Measurements from ENCODE around the gene HAPLN3. TPM values are rescaled to one million over a fixed set of nuclear protein-coding genes. Genes with fewer than 3 reads are reported as not detected.

Gene HAPLN3
- total and polyA plus RNA-seq, 2 of the 4 experiments (the other 2 are of a cell fraction) = 5.9 to 28.6 TPM

GRCh38 chr15:88906551-88906950 is 11.2 kb upstream of the HAPLN3 start:
- H2BK20ac ChIP-seq (ENCODE audit: low read depth, low read length) = no peak overlapping the region
- ChIA-PET POLR2A (ENCODE audit: unreplicated experiment) (interaction anchor here (0.6 kb wide), 1 partner anchor 75 kb away, joined by 4 read pairs; no protein-coding TSS in a partner anchor), CTCF (interaction anchor here (2.4 kb wide), 1 partner anchor 96 kb away, joined by 37 read pairs; no protein-coding TSS in a partner anchor)
- H2BK5ac ChIP-seq (ENCODE audit: low read depth, low read length, poor library complexity, severe bottlenecking) = no peak overlapping the region
- BruUV-seq (replicated peaks) = no TSS peak
- no peak overlapping the region for H2BK15ac ChIP-seq (ENCODE audit: low read depth, low read length)
- TF ChIP-seq FOS (IDR thresholded peaks at IDR 0.05; ENCODE audit: low read depth, low read length) (no peak), USF2 (IDR thresholded peaks at IDR 0.05; ENCODE audit: low read depth, low read length) (no peak), MAZ (IDR thresholded peaks at IDR 0.05; ENCODE audit: borderline replicate concordance, low read depth, low read length) (no peak), CHD1 (IDR thresholded peaks at IDR 0.05; ENCODE audit: low read depth, low read length) (no peak), POLR2A (IDR thresholded peaks at IDR 0.05; ENCODE audit: low read depth, low read length) (no peak), MXI1 (IDR thresholded peaks at IDR 0.05; ENCODE audit: borderline replicate concordance, low read depth, low read length) (no peak), CEBPB (IDR thresholded peaks at IDR 0.05; ENCODE audit: low read depth, low read length) (no peak), RCOR1 (IDR thresholded peaks at IDR 0.05; ENCODE audit: insufficient replicate concordance, low read length) (no peak), CTCF (conservative IDR thresholded peaks at IDR 0.05; ENCODE audit: low read depth, low read length) (no peak), BHLHE40 (IDR thresholded peaks at IDR 0.05; ENCODE audit: low read depth, low read length) (no peak), ELK1 (IDR thresholded peaks at IDR 0.05; ENCODE audit: borderline replicate concordance, low read depth, low read length) (no peak), RAD21 (IDR thresholded peaks at IDR 0.05; ENCODE audit: low read length) (no peak), NFE2L2 (IDR thresholded peaks at IDR 0.05; ENCODE audit: low read depth, low read length) (no peak), SMC3 (IDR thresholded peaks at IDR 0.05; ENCODE audit: low read depth, low read length) (no peak), RFX5 (IDR thresholded peaks at IDR 0.05; ENCODE audit: low read depth, low read length) (no peak), MAFK (IDR thresholded peaks at IDR 0.05; ENCODE audit: low read depth, low read length) (no peak)
- H3K23ac ChIP-seq (ENCODE audit: low read depth, low read length) = no peak overlapping the region
- in situ Hi-C loops (cut with MboI; ENCODE audit: low sequenced_read_pairs) (loop anchor here (5.0 kb wide), 1 partner anchor 111 kb away; no protein-coding TSS in a partner anchor), dilution Hi-C loops (cut with HindIII; ENCODE audit: low sequenced_read_pairs, unreplicated experiment) (loop anchor here (25.0 kb wide), 1 partner anchor 106 kb away; no protein-coding TSS in a partner anchor), intact Hi-C loops (cut with micrococcal nuclease) (loop anchor here (10.0 kb wide), 1 partner anchor 398 kb away; no protein-coding TSS in a partner anchor)
- no peak overlapping the region for H3K27ac ChIP-seq (ENCODE audit: insufficient read depth, low read length)
- no peak overlapping the region for H3K4me3 ChIP-seq (ENCODE audit: insufficient read depth, low read depth, low read length)
- H4K8ac ChIP-seq (ENCODE audit: low read depth in 2 of 2, low read length in 2 of 2) = no peak overlapping the region
- no peak overlapping the region for H4K91ac ChIP-seq (ENCODE audit: insufficient read depth, low read depth, low read length)
- H4K20me1 ChIP-seq (ENCODE audit: insufficient read depth, low read length) = peaks cover 87% of the 10 kb centered on the region
- no peak overlapping the region for H2AK9ac ChIP-seq (replicated peaks; ENCODE audit: low read depth, low read length, poor library complexity)
- no CpG with 5 or more reads among the region's 7 CpGs for WGBS, 2 experiments (ENCODE audit: extremely low coverage in 2 of 2, insufficient read length in 1 of 2)
- H2AFZ ChIP-seq (replicated peaks; ENCODE audit: low read length, poor library complexity) = no peak overlapping the region
- H3K4me2 ChIP-seq (ENCODE audit: low read depth, low read length) = no peak overlapping the region
- no peak overlapping the region; the same call in 1 of the 2 replicates for H2AK5ac ChIP-seq (ENCODE audit: low read depth, low read length)
- H3K18ac ChIP-seq (ENCODE audit: low read depth, low read length) = no peak overlapping the region
- no peaks in the 10 kb centered on the region for H3K9me3 ChIP-seq (ENCODE audit: control insufficient read depth, insufficient read depth, low read length)
- no peaks in the 10 kb centered on the region for H3K27me3 ChIP-seq (ENCODE audit: control insufficient read depth, insufficient read depth, low read length)
- peaks cover 73% of the 10 kb centered on the region for H3K36me3 ChIP-seq (ENCODE audit: control insufficient read depth, insufficient read depth, low read length)
- no peak overlapping the region for H3K56ac ChIP-seq (ENCODE audit: extremely low read depth, insufficient read depth, low read length)
- H3K4me1 ChIP-seq (ENCODE audit: control insufficient read depth, insufficient read depth, low read length) = peaks cover 30% of the 10 kb centered on the region
- H4K5ac ChIP-seq (ENCODE audit: low read depth, low read length) = no peak overlapping the region
- no peak overlapping the region for H2BK120ac ChIP-seq (ENCODE audit: low read depth, low read length)
- H3K14ac ChIP-seq (replicated peaks; ENCODE audit: low read depth, low read length) = no peak overlapping the region
- no peak overlapping the region for H3K4ac ChIP-seq (ENCODE audit: low read depth, low read length)
- no peak overlapping the region for H3K9ac ChIP-seq (ENCODE audit: low read depth, low read length)
- DNase-seq (no peak), ATAC-seq (ENCODE audit: low read depth) (no peak)
- peaks cover 35% of the 10 kb centered on the region for H3K9me1 ChIP-seq (ENCODE audit: insufficient read depth, low read length)
- peaks cover 39 to 96% of the 10 kb centered on the region in 2 experiments for H3K79me1 ChIP-seq (ENCODE audit: low read depth in 1 of 2, low read length in 2 of 2)

Measured in IMR-90 (cell line).